Left ventricle myocardium inferior (tissue), 1 donor: ENCODE data around the gene TGM2. TPM values are rescaled to one million over a fixed set of nuclear protein-coding genes. Genes with fewer than 3 reads are reported as not detected.
A peak's percentile ranks its signal among the peaks of the same experiment; 100 is the strongest.

ENCODE experiments used
- DNase-seq: peaks from one replicate; pipeline ENCODE4 v3.0.0-alpha.2; 2020
- H3K27ac ChIP-seq: fragments of 200-600 bp; replicated peaks from 2 replicates; pipeline ENCODE4 v1.8.0; 2021
- H3K27me3 ChIP-seq: fragments of 200-600 bp; 2 replicates; pipeline ENCODE4 v1.8.0; 2021; ENCODE audit warnings: low read depth
- H3K36me3 ChIP-seq: fragments of 200-600 bp; 2 replicates; pipeline ENCODE4 v1.8.0; 2021
- H3K4me1 ChIP-seq: fragments of 200-600 bp; 2 replicates; pipeline ENCODE4 v1.8.0; 2021
- H3K4me3 ChIP-seq: fragments of 200-600 bp; 2 replicates; pipeline ENCODE4 v1.8.0; 2021; ENCODE audit warnings: mild to moderate bottlenecking, moderate library complexity
- H3K9me3 ChIP-seq: fragments of 200-600 bp; replicated peaks from 2 replicates; pipeline ENCODE4 v1.8.0; 2021
- CTCF ChIP-seq: fragments of 200-600 bp; IDR thresholded peaks from 2 replicates; pipeline ENCODE4 v1.8.0; 2021; ENCODE audit warnings: antibody characterized with exemption, mild to moderate bottlenecking, borderline replicate concordance
- intact Hi-C: fragments of 100-400 bp; cut with micrococcal nuclease; formaldehyde crosslinking; loops from one replicate; pipeline ENCODE4 v1.11.0; 2022
- total RNA-seq: library from RNA; stranded (reverse); fragmentation: NEBNext Ultra II Directional; extraction: Animal tissue kit (Norgen Biotek cat#: 25700); gene quantifications from one replicate; pipeline ENCODE4 v1.2.1, GENCODE V29; 2021
- donor health status: DM: no; HTN: yes; CAD: no; lungs with severe emphysema.

The TGM2 gene
- total RNA-seq, 1 donor from 2014 or later: 846 TPM

- TF ChIP-seq CTCF: no peak
- peaks cover 60% of the 10 kb centered on the region for H3K4me1 ChIP-seq
- H3K9me3 ChIP-seq: no peaks in the 10 kb centered on the region
Measured at GRCh38 chr20:38143238-38143645, 21.8 kb downstream of the TGM2 start.

GRCh38 chr20:38141889-38142494, 23.1 kb downstream of the TGM2 start:
- no peak for DNase-seq
- peaks cover 73% of the 10 kb centered on the region for H3K4me1 ChIP-seq
- H3K4me3 ChIP-seq: no peak overlapping the region
- peak overlapping the region; percentile 85 for H3K27ac ChIP-seq
- peaks cover 89% of the 10 kb centered on the region for H3K36me3 ChIP-seq
- no peak for TF ChIP-seq CTCF
- H3K27me3 ChIP-seq: no peaks in the 10 kb centered on the region
- intact Hi-C loops: no loop called here
- no peaks in the 10 kb centered on the region for H3K9me3 ChIP-seq

More at GRCh38 chr20:38143238-38143645, 21.8 kb downstream of the TGM2 start:
- intact Hi-C loops: no loop called here
- Histone ChIP-seq H3K27ac (peak overlapping the region; percentile 85), H3K4me3 (no peak overlapping the region), H3K27me3 (no peaks in the 10 kb centered on the region), H3K36me3 (peaks cover 89% of the 10 kb centered on the region)
- no peak for DNase-seq

GRCh38 chr20:38141204-38141888, 23.7 kb downstream of the TGM2 start:
- TF ChIP-seq CTCF: no peak
- no peak for DNase-seq
- Histone ChIP-seq H3K4me1 (peaks cover 79% of the 10 kb centered on the region), H3K27ac (peak overlapping the region; percentile 85), H3K27me3 (no peaks in the 10 kb centered on the region), H3K36me3 (peaks cover 88% of the 10 kb centered on the region), H3K9me3 (no peaks in the 10 kb centered on the region), H3K4me3 (no peak overlapping the region)
- intact Hi-C loops: no loop called here

GRCh38 chr20:38139977-38140753, 24.9 kb downstream of the TGM2 start:
- H3K9me3 ChIP-seq: no peaks in the 10 kb centered on the region
- H3K4me3 ChIP-seq: no peak overlapping the region
- H3K27ac ChIP-seq: peak overlapping the region; percentile 85
- TF ChIP-seq CTCF: no peak
- no peaks in the 10 kb centered on the region for H3K27me3 ChIP-seq
- intact Hi-C loops: no loop called here
- H3K36me3 ChIP-seq: peaks cover 86% of the 10 kb centered on the region
- H3K4me1 ChIP-seq: peaks cover 82% of the 10 kb centered on the region
- no peak for DNase-seq

GRCh38 chr20:38139156-38139912, 25.7 kb downstream of the TGM2 start:
- H3K4me3 ChIP-seq: no peak overlapping the region
- peaks cover 82% of the 10 kb centered on the region for H3K4me1 ChIP-seq
- no peak for TF ChIP-seq CTCF
- peak overlapping the region; percentile 85 for H3K27ac ChIP-seq
- no peaks in the 10 kb centered on the region for H3K27me3 ChIP-seq
- intact Hi-C loops: no loop called here
- DNase-seq: no peak
- H3K36me3 ChIP-seq: peaks cover 79% of the 10 kb centered on the region
- no peaks in the 10 kb centered on the region for H3K9me3 ChIP-seq
